ENCODE results near the gene GPR84. TPM values are rescaled to one million over a fixed set of nuclear protein-coding genes. Genes with fewer than 3 reads are reported as not detected.

Gene GPR84
- total and polyA plus RNA-seq, 2 of the 13 experiments (the other 11 are each of a cell fraction or from before 2014, with no cell fraction given) = not detected

- TF ChIP-seq REXO4 (CRISPR knock-in tag; IDR thresholded peaks at IDR 0.05; ENCODE audit: borderline replicate concordance) = no peak
- TF ChIP-seq TEF (CRISPR knock-in tag; IDR thresholded peaks at IDR 0.05) = no peak
- no peak for TF ChIP-seq ZBTB25 (CRISPR knock-in tag; IDR thresholded peaks at IDR 0.05)
- no peak for TF ChIP-seq SMAD3 (CRISPR knock-in tag; IDR thresholded peaks at IDR 0.05)
- TF ChIP-seq KDM4B (CRISPR knock-in tag; IDR thresholded peaks at IDR 0.05) = no peak
- TF ChIP-seq SRSF9 (IDR thresholded peaks at IDR 0.05; ENCODE audit: borderline replicate concordance, insufficient read depth, low read depth, low read length, poor library complexity, severe bottlenecking) = no peak
- no peak for TF ChIP-seq ZBTB34 (CRISPR knock-in tag; IDR thresholded peaks at IDR 0.05)
- no peak for TF ChIP-seq ZBTB49 (CRISPR knock-in tag; IDR thresholded peaks at IDR 0.05; ENCODE audit: borderline replicate concordance)
- TF ChIP-seq BCL3 (CRISPR knock-in tag; IDR thresholded peaks at IDR 0.05) = no peak
- TF ChIP-seq FOXA1 (IDR thresholded peaks at IDR 0.05) = no peak
- TF ChIP-seq FOXA1 (CRISPR knock-in tag; IDR thresholded peaks at IDR 0.05) = no peak
Measured at GRCh38 chr12:54407183-54407905, 43.1 kb upstream of the GPR84 start (continued).
